SJSA1 (cell line): ENCODE results near the gene AHNAK2. TPM values are rescaled to one million over a fixed set of nuclear protein-coding genes. Genes with fewer than 3 reads are reported as not detected.

ENCODE experiments used
- DNase-seq, 2 experiments: peaks; one replicate each; pipeline ENCODE4 v3.0.0-alpha.2; 2015 to 2020; ENCODE audit warnings: low spot score in 2 of 2, low read depth in 1 of 2
- H3K27ac ChIP-seq: fragments of 250-450 bp; sonication (Bioruptor Pico); 2 replicates; pipeline ENCODE4 v1.5.1; 2020; ENCODE audit warnings: mild to moderate bottlenecking, moderate library complexity
- H3K27me3 ChIP-seq: fragments of 250-450 bp; sonication (Bioruptor Pico); replicated peaks from 2 replicates; pipeline ENCODE4 v1.5.1; 2020; ENCODE audit warnings: mild to moderate bottlenecking, moderate library complexity
- H3K36me3 ChIP-seq: fragments of 250-450 bp; sonication (Bioruptor Pico); 2 replicates; pipeline ENCODE4 v1.5.1; 2020; ENCODE audit warnings: mild to moderate bottlenecking
- H3K4me1 ChIP-seq: fragments of 250-450 bp; sonication (Bioruptor Pico); replicated peaks from 2 replicates; pipeline ENCODE4 v1.6.1; 2021; ENCODE audit warnings: mild to moderate bottlenecking
- H3K4me3 ChIP-seq: fragments of 250-450 bp; sonication (Bioruptor Pico); 2 replicates; pipeline ENCODE4 v1.5.1; 2020; ENCODE audit warnings: mild to moderate bottlenecking
- H3K9me3 ChIP-seq: fragments of 250-450 bp; sonication (Bioruptor Pico); replicated peaks from 2 replicates; pipeline ENCODE4 v1.5.1; 2020; ENCODE audit warnings: mild to moderate bottlenecking
- total RNA-seq: library from RNA; depleted of rRNA; stranded (reverse); fragments of >200 nt; shearing (Covaris generic); gene quantifications from 2 replicates; pipeline ENCODE4 v1.2.3, GENCODE V29; 2014

Gene AHNAK2
- total RNA-seq, 1 experiment from 2014 or later: 8.9 TPM

GRCh38 chr14:104968153-104968527 is 10.0 kb downstream of the AHNAK2 start:
- Histone ChIP-seq H3K4me3 (no peak overlapping the region), H3K36me3 (no peaks in the 10 kb centered on the region), H3K9me3 (no peaks in the 10 kb centered on the region), H3K4me1 (peaks cover 39% of the 10 kb centered on the region), H3K27ac (no peak overlapping the region), H3K27me3 (no peaks in the 10 kb centered on the region)
- DNase-seq: no peak

- Histone ChIP-seq H3K27ac (no peak overlapping the region), H3K4me1 (peaks cover 33% of the 10 kb centered on the region), H3K36me3 (no peaks in the 10 kb centered on the region), H3K27me3 (no peaks in the 10 kb centered on the region), H3K9me3 (no peaks in the 10 kb centered on the region), H3K4me3 (no peak overlapping the region)
- DNase-seq: no peak
Measured at GRCh38 chr14:104967386-104968152, 10.6 kb downstream of the AHNAK2 start.

GRCh38 chr14:104966981-104967385 is 11.2 kb downstream of the AHNAK2 start:
- Histone ChIP-seq H3K27me3 (no peaks in the 10 kb centered on the region), H3K4me1 (peaks cover 27% of the 10 kb centered on the region), H3K4me3 (no peak overlapping the region), H3K9me3 (no peaks in the 10 kb centered on the region), H3K36me3 (no peaks in the 10 kb centered on the region), H3K27ac (no peak overlapping the region)
- DNase-seq: no peak

GRCh38 chr14:104966261-104966865 is 11.8 kb downstream of the AHNAK2 start:
- Histone ChIP-seq H3K27ac (no peak overlapping the region), H3K4me1 (peaks cover 21% of the 10 kb centered on the region), H3K27me3 (no peaks in the 10 kb centered on the region), H3K36me3 (no peaks in the 10 kb centered on the region), H3K4me3 (no peak overlapping the region), H3K9me3 (no peaks in the 10 kb centered on the region)
- no peak for DNase-seq

- no peak for DNase-seq
- no peak overlapping the region for H3K27ac ChIP-seq
- H3K4me1 ChIP-seq: peaks cover 15% of the 10 kb centered on the region
- no peak overlapping the region for H3K4me3 ChIP-seq
- H3K9me3 ChIP-seq: no peaks in the 10 kb centered on the region
- H3K27me3 ChIP-seq: no peaks in the 10 kb centered on the region
- no peaks in the 10 kb centered on the region for H3K36me3 ChIP-seq
Measured at GRCh38 chr14:104965561-104966231, 12.5 kb downstream of the AHNAK2 start.

GRCh38 chr14:104964546-104964945 is 13.6 kb downstream of the AHNAK2 start:
- Histone ChIP-seq H3K27me3 (no peaks in the 10 kb centered on the region), H3K4me1 (peaks cover 3% of the 10 kb centered on the region; the same call in 1 of the 2 replicates), H3K36me3 (no peaks in the 10 kb centered on the region), H3K9me3 (no peaks in the 10 kb centered on the region), H3K4me3 (no peak overlapping the region), H3K27ac (no peak overlapping the region)
- DNase-seq: no peak

- H3K27me3 ChIP-seq: no peaks in the 10 kb centered on the region
Measured at GRCh38 chr14:104957146-104958113, 20.7 kb downstream of the AHNAK2 start.

GRCh38 chr14:104956290-104956890 is 21.8 kb downstream of the AHNAK2 start:
- DNase-seq: no peak
- Histone ChIP-seq H3K9me3 (no peaks in the 10 kb centered on the region), H3K4me1 (no peaks in the 10 kb centered on the region), H3K4me3 (no peak overlapping the region), H3K27me3 (no peaks in the 10 kb centered on the region), H3K36me3 (no peaks in the 10 kb centered on the region), H3K27ac (no peak overlapping the region)

More at GRCh38 chr14:104957146-104958113, 20.7 kb downstream of the AHNAK2 start:
- Histone ChIP-seq H3K27ac (no peak overlapping the region), H3K4me3 (no peak overlapping the region), H3K4me1 (no peaks in the 10 kb centered on the region), H3K36me3 (no peaks in the 10 kb centered on the region), H3K9me3 (no peaks in the 10 kb centered on the region)
- no peak for DNase-seq

GRCh38 chr14:104955396-104955770 is 22.8 kb downstream of the AHNAK2 start:
- Histone ChIP-seq H3K4me3 (no peak overlapping the region), H3K36me3 (no peaks in the 10 kb centered on the region), H3K9me3 (no peaks in the 10 kb centered on the region), H3K27me3 (no peaks in the 10 kb centered on the region), H3K4me1 (no peaks in the 10 kb centered on the region), H3K27ac (no peak overlapping the region)
- no peak for DNase-seq

GRCh38 chr14:104954746-104955395 is 23.3 kb downstream of the AHNAK2 start:
- no peaks in the 10 kb centered on the region for H3K36me3 ChIP-seq
- H3K4me3 ChIP-seq: no peak overlapping the region
- no peaks in the 10 kb centered on the region for H3K27me3 ChIP-seq
- H3K9me3 ChIP-seq: no peaks in the 10 kb centered on the region
- no peaks in the 10 kb centered on the region for H3K4me1 ChIP-seq
- no peak overlapping the region for H3K27ac ChIP-seq
- no peak for DNase-seq

- H3K27ac ChIP-seq: no peak overlapping the region
- no peaks in the 10 kb centered on the region for H3K4me1 ChIP-seq
- H3K9me3 ChIP-seq: no peaks in the 10 kb centered on the region
- DNase-seq: no peak
- no peak overlapping the region for H3K4me3 ChIP-seq
- H3K36me3 ChIP-seq: no peaks in the 10 kb centered on the region
- H3K27me3 ChIP-seq: no peaks in the 10 kb centered on the region
Measured at GRCh38 chr14:104953896-104954656, 24.1 kb downstream of the AHNAK2 start.

GRCh38 chr14:104953097-104953496 is 25.1 kb downstream of the AHNAK2 start:
- DNase-seq: no peak
- no peaks in the 10 kb centered on the region for H3K27me3 ChIP-seq
- no peak overlapping the region for H3K27ac ChIP-seq
- no peak overlapping the region for H3K4me3 ChIP-seq
- no peaks in the 10 kb centered on the region for H3K4me1 ChIP-seq
- H3K36me3 ChIP-seq: no peaks in the 10 kb centered on the region
- H3K9me3 ChIP-seq: no peaks in the 10 kb centered on the region
